IPS-18a (cell line): ENCODE results near the gene RPL41.
"Not testable (repeated sequence)": the region's sequence is repeated elsewhere in the genome, so short reads cannot be mapped to it uniquely, and the experiment has no call there.

Experiments
- H3K27ac ChIP-seq: one replicate; pipeline ENCODE4 v1.5.1; 2013; ENCODE audit warnings: low read length
- H3K27me3 ChIP-seq: one replicate; pipeline ENCODE4 v1.6.1; 2013; ENCODE audit warnings: mild to moderate bottlenecking, low read length; ENCODE audit not compliant: control insufficient read depth, insufficient read depth
- H3K36me3 ChIP-seq: one replicate; pipeline ENCODE4 v1.6.1; 2013; ENCODE audit warnings: low read depth, low read length; ENCODE audit not compliant: control insufficient read depth
- H3K4me1 ChIP-seq: one replicate; pipeline ENCODE4 v1.6.1; 2013; ENCODE audit warnings: low read depth, low read length; ENCODE audit not compliant: control insufficient read depth
- H3K4me3 ChIP-seq: one replicate; pipeline ENCODE4 v1.5.1; 2013; ENCODE audit warnings: low read length
- H3K9ac ChIP-seq: one replicate; pipeline ENCODE4 v1.6.1; 2013; ENCODE audit warnings: mild to moderate bottlenecking, low read length, moderate library complexity
- H3K9me3 ChIP-seq: one replicate; pipeline ENCODE4 v1.6.1; 2013; ENCODE audit warnings: low read depth, low read length; ENCODE audit not compliant: control insufficient read depth

RPL41 gene

DNA sequence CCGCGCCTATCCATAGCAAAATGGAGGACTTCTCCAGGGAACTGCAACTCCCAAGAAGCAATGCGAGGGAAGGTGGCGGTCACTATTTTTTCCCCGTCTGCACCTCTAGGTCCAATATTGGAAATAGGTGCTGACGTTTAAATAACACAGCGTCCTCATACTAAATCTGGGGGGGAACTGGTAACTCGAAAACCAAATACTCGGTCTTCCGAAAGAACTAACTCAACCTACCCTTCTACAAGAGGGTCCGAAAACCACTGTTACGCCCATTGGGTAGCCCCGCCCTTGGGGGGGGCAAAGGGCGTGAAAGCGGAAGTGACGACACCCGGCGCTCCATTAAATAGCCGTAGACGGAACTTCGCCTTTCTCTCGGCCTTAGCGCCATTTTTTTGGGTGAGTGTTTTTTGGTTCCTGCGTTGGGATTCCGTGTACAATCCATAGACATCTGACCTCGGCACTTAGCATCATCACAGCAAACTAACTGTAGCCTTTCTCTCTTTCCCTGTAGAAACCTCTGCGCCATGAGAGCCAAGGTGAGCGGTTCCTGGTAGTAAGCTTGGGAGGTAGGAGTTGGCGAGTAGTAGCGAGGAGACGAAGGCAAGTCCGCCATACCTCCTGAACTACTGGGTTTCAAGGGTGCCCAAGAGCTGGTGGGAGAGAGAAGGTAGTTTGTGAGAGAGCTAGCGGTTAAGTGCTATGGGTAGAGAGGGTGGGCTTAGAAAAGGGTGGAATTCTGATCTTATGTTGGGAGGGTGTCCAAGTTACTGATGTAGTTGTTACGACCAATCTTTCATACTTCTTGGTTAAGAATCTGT is at the start of gene RPL41:
RPL41 (plus strand) TSS at position 367 of the 815 bp plus-strand sequence.
- H3K9ac ChIP-seq: peak within 1 kb of the TSS; percentile 99
- peaks cover 46% of the 10 kb centered on the region for H3K36me3 ChIP-seq
- H3K9me3 ChIP-seq: no peaks in the 10 kb centered on the region
- H3K27me3 ChIP-seq: no peaks in the 10 kb centered on the region
- peak within 1 kb of the TSS; percentile 100 for H3K4me3 ChIP-seq
- H3K27ac ChIP-seq: peak within 1 kb of the TSS; percentile 99
- peaks cover 14% of the 10 kb centered on the region for H3K4me1 ChIP-seq

DNA sequence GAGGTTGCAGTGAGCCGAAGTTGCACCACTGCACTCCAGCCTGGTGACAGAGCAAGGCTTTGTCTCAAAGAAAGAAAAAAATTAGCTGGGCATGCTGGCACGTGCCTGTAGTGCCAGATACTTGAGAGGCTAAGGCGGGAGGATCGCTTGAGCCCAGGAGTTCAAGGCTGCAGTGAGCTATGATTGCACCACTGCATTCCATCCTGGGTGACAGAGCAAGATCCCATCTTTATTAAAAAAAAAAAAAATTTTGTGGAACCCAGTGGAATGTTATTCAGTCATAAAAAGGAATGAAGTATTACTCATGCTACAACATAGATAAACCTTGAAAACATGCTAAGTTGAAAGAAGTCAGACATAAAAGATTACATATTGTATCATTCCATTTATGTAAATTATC is 44.8 kb upstream of the RPL41 start:
- Histone ChIP-seq H3K27me3 (no peaks in the 10 kb centered on the region), H3K9me3 (no peaks in the 10 kb centered on the region), H3K4me3 (no peak overlapping the region), H3K36me3 (no peaks in the 10 kb centered on the region), H3K4me1 (no peaks in the 10 kb centered on the region), H3K27ac (no peak overlapping the region), H3K9ac (no peak overlapping the region)

DNA sequence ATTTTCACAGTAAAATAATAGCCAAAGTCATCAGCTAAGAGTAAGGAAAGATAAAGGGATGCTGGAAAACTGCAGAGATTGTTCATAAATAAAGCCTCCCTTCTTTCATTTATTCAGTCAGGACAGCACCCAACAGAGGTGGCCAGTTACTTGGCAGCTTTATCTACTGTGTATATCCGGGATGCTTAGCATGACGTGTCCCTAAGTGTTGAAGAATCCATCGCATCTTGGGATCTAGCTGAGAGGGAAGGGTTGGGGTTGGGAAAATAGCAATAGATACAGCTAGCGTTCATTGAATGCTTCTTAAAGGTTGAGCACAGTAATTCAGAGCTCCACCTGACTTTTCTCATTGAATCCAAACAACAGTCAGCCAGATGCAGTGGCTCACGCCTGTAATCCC is 42.0 kb upstream of the RPL41 start:
- no peaks in the 10 kb centered on the region for H3K9me3 ChIP-seq
- no peak overlapping the region for H3K27ac ChIP-seq
- no peaks in the 10 kb centered on the region for H3K27me3 ChIP-seq
- no peak overlapping the region for H3K9ac ChIP-seq
- peaks cover 5% of the 10 kb centered on the region for H3K4me1 ChIP-seq
- no peak overlapping the region for H3K4me3 ChIP-seq
- no peaks in the 10 kb centered on the region for H3K36me3 ChIP-seq

DNA sequence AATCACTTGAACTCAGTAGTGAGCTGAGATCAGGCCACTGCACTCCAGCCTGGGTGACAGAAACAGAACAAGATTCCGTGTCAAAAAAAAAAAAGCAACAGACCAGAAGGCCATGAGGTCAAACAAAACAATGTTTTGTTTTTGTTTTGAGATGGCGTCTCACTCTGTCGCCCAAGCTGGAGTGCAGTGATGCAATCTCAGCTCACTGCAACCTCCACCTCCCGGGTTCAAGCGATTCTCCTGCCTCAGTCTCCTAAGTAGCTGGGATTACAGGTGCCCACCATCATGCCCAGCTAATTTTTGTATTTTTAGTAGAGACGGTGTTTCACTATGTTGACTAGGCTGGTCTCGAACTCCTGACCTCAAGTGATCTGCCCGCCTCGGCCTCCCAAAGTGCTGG is 38.5 kb upstream of the RPL41 start:
- H3K4me3 ChIP-seq, H3K9ac ChIP-seq, H3K27me3 ChIP-seq, H3K27ac ChIP-seq, H3K36me3 ChIP-seq, H3K9me3 ChIP-seq: not testable (repeated sequence)
- peaks cover 14% of the 10 kb centered on the region for H3K4me1 ChIP-seq

DNA sequence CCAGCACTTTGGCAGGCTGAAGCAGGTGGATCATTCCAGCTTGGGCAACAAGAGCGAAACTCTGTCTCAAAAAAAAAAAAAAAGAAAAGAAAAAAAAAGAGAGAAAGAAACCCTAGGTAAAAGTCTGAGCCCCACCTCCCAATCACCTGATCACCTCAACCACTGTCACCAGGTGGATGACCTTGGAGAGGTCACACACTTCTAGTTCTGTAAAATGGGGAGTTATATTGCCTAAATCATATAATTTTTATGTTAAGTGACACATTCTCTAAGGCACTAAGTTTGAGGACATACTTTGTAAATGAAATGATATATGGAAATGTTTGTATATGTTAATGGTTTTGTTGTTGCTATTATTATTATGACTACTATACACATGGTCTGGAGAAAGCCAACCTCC is 38.0 kb upstream of the RPL41 start:
- no peaks in the 10 kb centered on the region for H3K36me3 ChIP-seq
- no peaks in the 10 kb centered on the region for H3K27me3 ChIP-seq
- no peak overlapping the region for H3K27ac ChIP-seq
- H3K4me1 ChIP-seq: peaks cover 14% of the 10 kb centered on the region
- H3K9ac ChIP-seq: peak overlapping the region; percentile 60
- peak overlapping the region; percentile 86 for H3K4me3 ChIP-seq
- no peaks in the 10 kb centered on the region for H3K9me3 ChIP-seq

DNA sequence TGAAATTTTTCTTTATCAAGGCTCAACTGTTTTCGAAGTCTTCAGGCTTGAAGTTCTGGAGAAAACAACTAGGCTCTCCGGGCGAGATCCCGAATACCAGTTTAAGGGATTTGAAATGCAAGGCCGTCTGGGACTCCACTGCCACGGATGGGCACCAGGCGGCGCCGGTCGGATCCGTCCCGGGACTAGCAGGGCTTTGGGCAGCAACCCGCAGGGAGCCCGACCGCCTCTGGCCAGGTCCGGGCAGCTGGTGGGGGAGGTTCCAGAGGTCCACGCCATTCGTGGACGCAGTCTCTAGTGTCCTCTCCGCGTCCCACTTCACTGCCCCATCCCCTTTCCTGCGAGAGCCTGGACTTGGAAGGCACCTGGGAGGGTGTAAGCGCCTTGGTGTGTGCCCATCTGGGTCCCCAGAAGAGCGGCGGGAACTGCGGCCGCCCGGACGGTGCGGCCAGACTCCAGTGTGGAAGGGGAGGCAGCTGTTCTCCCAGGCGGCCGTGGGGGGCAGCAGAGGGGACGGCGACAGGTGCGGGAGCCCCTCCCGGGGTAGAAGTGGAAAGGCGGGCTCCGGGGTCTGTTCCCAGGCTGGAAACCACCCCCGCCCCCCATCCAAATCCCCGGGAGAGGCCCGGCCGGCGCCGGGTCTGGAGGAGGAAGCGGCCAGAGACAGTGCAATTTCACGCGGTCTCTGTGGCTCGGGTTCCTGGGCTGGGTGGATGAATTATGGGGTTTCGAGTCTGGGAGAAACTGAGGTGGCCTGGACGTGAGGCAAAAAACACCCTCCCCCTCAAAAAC is 37.3 kb upstream of the RPL41 start:
- peak overlapping the region; percentile 86 for H3K4me3 ChIP-seq
- no peaks in the 10 kb centered on the region for H3K27me3 ChIP-seq
- H3K9ac ChIP-seq: peak overlapping the region; percentile 60
- no peaks in the 10 kb centered on the region for H3K9me3 ChIP-seq
- H3K4me1 ChIP-seq: peaks cover 14% of the 10 kb centered on the region
- peak overlapping the region; percentile 78 for H3K27ac ChIP-seq
- H3K36me3 ChIP-seq: no peaks in the 10 kb centered on the region

DNA sequence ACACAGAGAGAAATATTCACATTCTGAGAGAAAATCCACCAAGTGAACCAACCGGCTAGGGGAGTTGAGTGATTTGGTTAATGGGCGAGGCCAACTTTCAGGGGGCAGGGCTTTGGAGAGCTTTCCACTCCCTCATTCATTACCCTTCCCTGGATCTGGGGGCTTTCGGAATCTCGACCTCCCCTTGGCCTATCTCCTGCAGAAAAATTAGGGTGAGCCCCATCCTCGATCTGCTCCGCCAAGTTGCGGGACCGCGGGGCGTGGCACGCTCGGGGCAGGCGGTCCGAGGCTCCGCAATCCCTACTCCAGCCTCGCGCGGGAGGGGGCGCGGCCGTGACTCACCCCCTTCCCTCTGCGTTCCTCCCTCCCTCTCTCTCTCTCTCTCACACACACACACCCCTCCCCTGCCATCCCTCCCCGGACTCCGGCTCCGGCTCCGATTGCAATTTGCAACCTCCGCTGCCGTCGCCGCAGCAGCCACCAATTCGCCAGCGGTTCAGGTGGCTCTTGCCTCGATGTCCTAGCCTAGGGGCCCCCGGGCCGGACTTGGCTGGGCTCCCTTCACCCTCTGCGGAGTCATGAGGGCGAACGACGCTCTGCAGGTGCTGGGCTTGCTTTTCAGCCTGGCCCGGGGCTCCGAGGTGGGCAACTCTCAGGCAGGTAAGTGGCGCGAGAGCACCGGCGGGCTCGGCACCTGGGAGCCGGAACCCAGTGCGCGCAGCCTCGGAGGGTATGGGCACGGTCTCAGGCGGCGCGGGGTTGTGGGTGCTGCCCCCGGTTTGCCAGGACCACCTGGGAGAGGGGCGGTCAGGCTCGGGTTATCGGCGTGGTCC is 36.5 kb upstream of the RPL41 start, which contains the start of gene ERBB3:
ERBB3 (plus strand) TSS at position 443 of the 833 bp plus-strand sequence; CDS start at position 579, 136 bp downstream.
- no peaks in the 10 kb centered on the region for H3K27me3 ChIP-seq

DNA sequence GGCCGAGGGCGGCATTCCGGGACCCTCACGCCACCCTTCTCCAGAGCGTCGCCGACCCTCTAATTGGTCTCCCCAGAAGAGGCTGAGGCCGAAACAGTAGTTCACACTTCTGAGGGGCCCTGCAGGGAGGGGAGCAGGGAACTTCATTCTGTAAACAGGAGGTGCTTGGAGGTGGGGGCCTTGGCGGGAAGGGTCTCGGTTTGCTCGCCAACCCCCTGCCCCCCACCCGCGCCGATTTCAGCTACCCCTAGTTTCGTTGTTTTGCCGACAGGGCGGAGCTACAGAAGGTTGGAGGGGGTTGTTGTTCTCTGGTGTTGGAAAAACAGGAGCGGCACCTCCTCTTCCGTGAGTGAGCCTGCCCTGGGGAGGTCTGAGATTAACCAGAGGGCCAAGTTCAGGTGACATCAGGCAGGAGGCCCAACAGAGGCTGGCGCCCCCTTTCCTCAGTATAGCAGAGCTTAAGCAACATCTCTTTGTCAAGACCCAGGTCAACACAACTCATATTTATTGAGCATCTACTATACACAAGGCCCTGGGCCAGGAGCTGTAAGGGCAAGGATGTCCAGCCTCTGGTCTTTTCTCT is 35.8 kb upstream of the RPL41 start:
- Histone ChIP-seq H3K9me3 (no peaks in the 10 kb centered on the region), H3K4me1 (peaks cover 14% of the 10 kb centered on the region), H3K27me3 (no peaks in the 10 kb centered on the region), H3K27ac (no peak overlapping the region), H3K36me3 (no peaks in the 10 kb centered on the region), H3K4me3 (peak overlapping the region; percentile 86), H3K9ac (peak overlapping the region; percentile 60)

More for the DNA sequence above, 36.5 kb upstream of the RPL41 start, which contains the start of gene ERBB3:
- H3K27ac ChIP-seq: peak within 1 kb of the TSS; percentile 78
- H3K4me3 ChIP-seq: peak within 1 kb of the TSS; percentile 86
- no peaks in the 10 kb centered on the region for H3K36me3 ChIP-seq
- no peaks in the 10 kb centered on the region for H3K9me3 ChIP-seq
- H3K9ac ChIP-seq: peak within 1 kb of the TSS; percentile 60
- H3K4me1 ChIP-seq: peaks cover 14% of the 10 kb centered on the region

DNA sequence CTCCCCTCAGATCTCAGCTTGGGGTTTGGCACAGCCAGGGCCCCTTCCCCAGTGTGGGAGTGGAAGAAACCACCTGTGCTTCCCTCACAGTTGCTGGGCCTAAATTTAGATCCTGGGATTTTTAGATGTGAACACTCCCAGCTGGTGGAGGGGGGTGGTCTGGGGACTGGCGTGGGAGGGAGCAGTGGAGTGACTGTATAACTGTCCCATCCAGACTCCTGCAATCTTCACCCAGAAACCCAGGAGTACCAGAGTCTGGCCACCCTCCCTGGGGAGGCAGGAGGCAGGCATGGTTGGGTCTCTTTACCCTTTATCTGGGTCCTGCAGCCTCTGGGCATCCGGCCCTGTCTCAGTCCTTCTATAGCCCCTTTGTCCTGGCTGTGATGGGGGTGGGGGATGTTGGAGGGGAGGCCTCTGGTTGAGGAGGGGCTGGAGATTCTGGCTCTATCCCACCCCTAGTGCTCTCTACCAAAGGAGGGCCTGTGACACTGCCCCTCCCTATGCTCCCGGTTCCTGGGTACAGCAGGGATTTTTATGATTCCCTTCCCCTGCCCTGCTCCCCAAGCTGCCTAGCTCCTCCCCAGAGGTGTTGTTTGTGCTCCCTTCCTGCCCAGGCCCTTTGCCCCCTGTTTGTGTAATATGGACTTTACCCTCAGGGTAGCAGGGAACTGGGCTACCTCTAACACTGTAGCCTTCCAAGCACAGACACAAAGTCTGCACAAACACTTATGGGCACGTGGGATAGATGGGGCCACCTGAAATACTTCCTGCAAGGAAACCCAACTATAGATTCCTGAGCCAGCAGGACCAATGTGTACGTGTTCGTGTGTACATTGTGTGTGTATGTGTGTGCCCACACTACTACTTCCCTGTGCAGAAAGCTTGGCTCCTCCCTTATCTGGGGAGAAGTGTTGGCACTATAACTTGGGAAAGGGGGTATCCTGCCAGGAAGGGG is 34.8 kb upstream of the RPL41 start:
- peaks cover 14% of the 10 kb centered on the region for H3K4me1 ChIP-seq
- no peak overlapping the region for H3K27ac ChIP-seq
- H3K36me3 ChIP-seq: peaks cover 8% of the 10 kb centered on the region
- H3K9ac ChIP-seq: peak overlapping the region; percentile 60
- no peaks in the 10 kb centered on the region for H3K27me3 ChIP-seq
- H3K9me3 ChIP-seq: no peaks in the 10 kb centered on the region
- peak overlapping the region; percentile 86 for H3K4me3 ChIP-seq

DNA sequence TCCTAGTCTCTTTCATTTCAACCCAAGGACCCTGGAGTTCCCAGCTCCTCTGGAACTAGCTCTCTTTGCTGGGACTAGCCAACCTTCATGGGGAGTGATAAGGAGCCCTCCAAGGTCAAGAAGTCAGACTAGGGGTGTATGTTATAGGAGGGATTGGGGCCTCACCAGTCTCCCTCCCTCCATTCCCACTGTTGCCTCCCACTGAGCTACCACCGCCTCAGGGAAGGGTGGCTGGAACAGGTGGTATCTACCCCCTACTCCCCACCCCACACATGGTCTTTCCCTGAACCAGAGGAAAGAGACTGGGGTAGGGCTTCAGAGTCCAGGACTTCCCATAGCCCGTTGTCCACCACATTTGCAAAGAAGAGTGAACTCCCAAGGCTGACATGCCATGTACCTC is 34.1 kb upstream of the RPL41 start:
- Histone ChIP-seq H3K27me3 (no peaks in the 10 kb centered on the region), H3K4me1 (peaks cover 14% of the 10 kb centered on the region), H3K36me3 (peaks cover 14% of the 10 kb centered on the region), H3K27ac (no peak overlapping the region), H3K9ac (no peak overlapping the region), H3K9me3 (no peaks in the 10 kb centered on the region), H3K4me3 (no peak overlapping the region)
